Measurements from ENCODE around the gene NHLRC1.
A peak's percentile ranks its signal among the peaks of the same experiment; 100 is the strongest.

NHLRC1 gene

GRCh38 chr6:18101873-18102272 is 20.6 kb downstream of the NHLRC1 start:
- WGBS (ENCODE audit: insufficient coverage) = no CpG with 5 or more reads among the region's 2 CpGs
- ChIA-PET CTCF (interaction anchor here (2.4 kb wide), 1 partner anchor 21 kb away, joined by 8 read pairs; the partner anchor contains the start of gene NHLRC1), POLR2A (no interaction called here)
- Histone ChIP-seq H3K4me1 (ENCODE audit: control extremely low read depth in 1 of 4, control insufficient read depth in 4 of 4, insufficient read depth in 4 of 4, low read length in 3 of 4) (peaks cover 0 to 15% (median 3%) of the 10 kb centered on the region in 4 experiments), H3K27ac (ENCODE audit: insufficient read depth in 1 of 2, low read depth in 1 of 2, low read length in 2 of 2, poor library complexity in 1 of 2, severe bottlenecking in 2 of 2) (no peak overlapping the region), H3K4me3 (ENCODE audit: control insufficient read depth in 1 of 7, extremely low read depth in 1 of 7, insufficient read depth in 4 of 7, low read depth in 2 of 7, low read length in 6 of 7) (no peak overlapping the region), H3K27me3 (replicated peaks in 2 of 5; ENCODE audit: control insufficient read depth in 4 of 5, insufficient read depth in 5 of 5, low read length in 4 of 5) (no peaks in the 10 kb centered on the region), H3K9me3 (ENCODE audit: control extremely low read depth in 1 of 5, control insufficient read depth in 4 of 5, insufficient read depth in 2 of 5, low read depth in 1 of 5, low read length in 4 of 5) (peaks cover 0 to 9% (median 0%) of the 10 kb centered on the region in 5 experiments), H3K36me3 (ENCODE audit: control insufficient read depth in 4 of 4, insufficient read depth in 4 of 4, low read length in 3 of 4) (no peaks in the 10 kb centered on the region)
- DNase-seq = no peak

DNA sequence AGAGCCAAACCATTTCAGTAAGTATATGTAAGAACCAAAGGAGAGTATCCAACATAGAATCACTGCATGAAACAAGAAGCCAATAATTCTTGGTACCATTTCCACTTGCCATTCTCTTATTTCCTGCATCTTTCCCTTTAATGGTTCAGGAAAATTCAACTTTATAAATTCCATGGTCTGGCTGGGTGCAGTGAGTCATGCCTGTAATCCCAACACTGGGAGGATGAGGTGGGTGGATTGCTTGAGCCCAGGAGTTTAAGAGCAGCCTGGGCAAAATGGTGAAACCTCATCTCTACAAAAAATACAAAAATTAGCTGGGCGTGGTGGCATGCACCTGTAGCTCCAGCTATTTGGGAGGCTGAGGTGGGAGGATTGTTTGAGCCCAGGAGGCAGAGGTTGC is 21.2 kb downstream of the NHLRC1 start:
- CTCF ChIA-PET = interaction anchor here (2.4 kb wide), 1 partner anchor 21 kb away, joined by 8 read pairs; the partner anchor contains the start of gene NHLRC1
- no peaks in the 10 kb centered on the region for H3K36me3 ChIP-seq (ENCODE audit: control insufficient read depth in 4 of 4, insufficient read depth in 4 of 4, low read length in 3 of 4)
- POLR2A ChIA-PET = no interaction called here
- H3K4me3 ChIP-seq (ENCODE audit: control insufficient read depth in 1 of 7, extremely low read depth in 1 of 7, insufficient read depth in 4 of 7, low read depth in 2 of 7, low read length in 6 of 7) = no peak overlapping the region
- H3K4me1 ChIP-seq (ENCODE audit: control extremely low read depth in 1 of 4, control insufficient read depth in 4 of 4, insufficient read depth in 4 of 4, low read length in 3 of 4) = peaks cover 0 to 15% (median 3%) of the 10 kb centered on the region in 4 experiments
- H3K27ac ChIP-seq (ENCODE audit: insufficient read depth in 1 of 2, low read depth in 1 of 2, low read length in 2 of 2, poor library complexity in 1 of 2, severe bottlenecking in 2 of 2) = no peak overlapping the region
- peaks cover 0 to 9% (median 0%) of the 10 kb centered on the region in 5 experiments for H3K9me3 ChIP-seq (ENCODE audit: control extremely low read depth in 1 of 5, control insufficient read depth in 4 of 5, insufficient read depth in 2 of 5, low read depth in 1 of 5, low read length in 4 of 5)
- no peaks in the 10 kb centered on the region for H3K27me3 ChIP-seq (replicated peaks in 2 of 5; ENCODE audit: control insufficient read depth in 4 of 5, insufficient read depth in 5 of 5, low read length in 4 of 5)
- DNase-seq = no peak
- no CpG with 5 or more reads among the region's 1 CpG for WGBS (ENCODE audit: insufficient coverage)

DNA sequence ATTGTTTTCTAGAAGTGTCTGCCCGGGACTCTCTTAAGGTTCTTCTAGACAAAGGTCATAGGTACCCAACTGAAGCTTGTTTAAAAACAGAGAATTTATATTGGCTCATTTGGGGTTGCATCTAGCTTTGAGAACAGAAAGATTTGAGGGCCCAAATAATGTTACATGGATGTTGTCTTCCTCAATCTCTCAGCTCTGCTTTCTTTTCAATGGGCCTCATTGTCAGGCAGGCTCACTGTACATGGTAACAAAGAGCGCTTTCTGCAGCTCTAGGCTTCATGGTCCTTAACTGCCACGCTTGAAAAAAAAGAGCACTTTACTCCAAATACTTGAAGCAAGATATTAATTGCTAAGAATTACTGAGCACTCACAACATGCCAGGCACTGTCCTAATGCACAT is 22.2 kb downstream of the NHLRC1 start:
- Histone ChIP-seq H3K9me3 (ENCODE audit: control extremely low read depth in 1 of 5, control insufficient read depth in 4 of 5, insufficient read depth in 2 of 5, low read depth in 1 of 5, low read length in 4 of 5) (peaks cover 0 to 3% (median 0%) of the 10 kb centered on the region in 5 experiments), H3K4me1 (ENCODE audit: control extremely low read depth in 1 of 4, control insufficient read depth in 4 of 4, insufficient read depth in 4 of 4, low read length in 3 of 4) (peaks cover 0 to 15% (median 3%) of the 10 kb centered on the region in 4 experiments), H3K27me3 (replicated peaks in 2 of 5; ENCODE audit: control insufficient read depth in 4 of 5, insufficient read depth in 5 of 5, low read length in 4 of 5) (no peaks in the 10 kb centered on the region), H3K27ac (ENCODE audit: insufficient read depth in 1 of 2, low read depth in 1 of 2, low read length in 2 of 2, poor library complexity in 1 of 2, severe bottlenecking in 2 of 2) (no peak overlapping the region), H3K4me3 (ENCODE audit: control insufficient read depth in 1 of 7, extremely low read depth in 1 of 7, insufficient read depth in 4 of 7, low read depth in 2 of 7, low read length in 6 of 7) (no peak overlapping the region), H3K36me3 (ENCODE audit: control insufficient read depth in 4 of 4, insufficient read depth in 4 of 4, low read length in 3 of 4) (no peaks in the 10 kb centered on the region)
- ChIA-PET POLR2A (no interaction called here), CTCF (no interaction called here)
- 100% methylated on average over 2 of the region's 3 CpGs for WGBS (ENCODE audit: insufficient coverage)
- no peak for DNase-seq

DNA sequence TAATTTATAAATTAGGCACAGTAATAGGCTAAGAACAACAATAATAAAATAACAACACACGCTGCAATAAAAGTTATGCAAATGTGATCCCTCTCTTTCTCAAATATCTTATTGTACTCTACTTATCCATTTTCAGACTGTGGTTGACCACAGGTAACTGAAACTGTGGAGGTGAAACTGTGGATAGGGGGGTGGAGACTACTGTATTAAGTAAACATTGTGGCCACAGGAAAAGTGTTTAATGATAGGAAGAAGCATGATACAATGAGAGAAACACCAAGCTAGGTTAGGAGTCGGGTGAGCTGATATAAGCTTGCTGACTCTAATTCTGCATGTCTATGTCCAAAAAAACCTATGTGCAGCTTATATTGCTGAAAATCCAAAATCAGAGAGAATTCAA is 23.0 kb downstream of the NHLRC1 start:
- ChIA-PET CTCF (no interaction called here), POLR2A (no interaction called here)
- Histone ChIP-seq H3K4me3 (ENCODE audit: control insufficient read depth in 1 of 7, extremely low read depth in 1 of 7, insufficient read depth in 4 of 7, low read depth in 2 of 7, low read length in 6 of 7) (no peak overlapping the region), H3K27ac (ENCODE audit: insufficient read depth in 1 of 2, low read depth in 1 of 2, low read length in 2 of 2, poor library complexity in 1 of 2, severe bottlenecking in 2 of 2) (no peak overlapping the region), H3K36me3 (ENCODE audit: control insufficient read depth in 4 of 4, insufficient read depth in 4 of 4, low read length in 3 of 4) (no peaks in the 10 kb centered on the region), H3K4me1 (ENCODE audit: control extremely low read depth in 1 of 4, control insufficient read depth in 4 of 4, insufficient read depth in 4 of 4, low read length in 3 of 4) (peaks cover 0 to 15% (median 3%) of the 10 kb centered on the region in 4 experiments), H3K27me3 (replicated peaks in 2 of 5; ENCODE audit: control insufficient read depth in 4 of 5, insufficient read depth in 5 of 5, low read length in 4 of 5) (no peaks in the 10 kb centered on the region), H3K9me3 (ENCODE audit: control extremely low read depth in 1 of 5, control insufficient read depth in 4 of 5, insufficient read depth in 2 of 5, low read depth in 1 of 5, low read length in 4 of 5) (peaks cover 0 to 2% (median 0%) of the 10 kb centered on the region in 5 experiments)
- DNase-seq = peak in 2 of 3 donors; percentile 14 to 33
- WGBS (ENCODE audit: insufficient coverage) = 14% methylated on average over 1 of the region's 2 CpGs

DNA sequence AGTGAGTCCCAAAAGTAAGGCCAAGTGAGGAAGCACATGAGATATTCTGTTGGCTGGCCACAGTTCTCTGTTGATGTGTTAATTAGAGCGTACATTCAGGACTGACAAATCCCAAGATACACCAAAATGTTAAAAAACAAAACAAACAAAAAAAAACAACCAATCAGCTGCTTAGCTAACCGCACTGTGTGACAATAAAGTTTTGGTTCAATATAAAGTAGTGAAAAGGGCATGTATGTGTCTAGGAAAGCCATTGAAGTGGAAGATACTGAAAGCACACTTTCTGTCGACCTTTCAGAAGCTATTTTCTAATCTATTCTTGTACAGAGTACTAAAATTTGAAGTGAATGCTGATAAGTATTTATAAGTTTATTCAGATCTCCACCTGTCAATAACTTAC is 26.1 kb downstream of the NHLRC1 start:
- H3K36me3 ChIP-seq (ENCODE audit: control insufficient read depth in 4 of 4, insufficient read depth in 4 of 4, low read length in 3 of 4) = no peaks in the 10 kb centered on the region
- H3K27ac ChIP-seq (ENCODE audit: insufficient read depth in 1 of 2, low read depth in 1 of 2, low read length in 2 of 2, poor library complexity in 1 of 2, severe bottlenecking in 2 of 2) = no peak overlapping the region
- H3K4me3 ChIP-seq (ENCODE audit: control insufficient read depth in 1 of 7, extremely low read depth in 1 of 7, insufficient read depth in 4 of 7, low read depth in 2 of 7, low read length in 6 of 7) = no peak overlapping the region
- H3K4me1 ChIP-seq (ENCODE audit: control extremely low read depth in 1 of 4, control insufficient read depth in 4 of 4, insufficient read depth in 4 of 4, low read length in 3 of 4) = peaks cover 0 to 7% (median 2%) of the 10 kb centered on the region in 4 experiments
- no CpG with 5 or more reads among the region's 3 CpGs for WGBS (ENCODE audit: insufficient coverage)
- ChIA-PET POLR2A (no interaction called here), CTCF (no interaction called here)
- H3K27me3 ChIP-seq (replicated peaks in 2 of 5; ENCODE audit: control insufficient read depth in 4 of 5, insufficient read depth in 5 of 5, low read length in 4 of 5) = no peaks in the 10 kb centered on the region
- H3K9me3 ChIP-seq (ENCODE audit: control extremely low read depth in 1 of 5, control insufficient read depth in 4 of 5, insufficient read depth in 2 of 5, low read depth in 1 of 5, low read length in 4 of 5) = no peaks in the 10 kb centered on the region
- DNase-seq = no peak

DNA sequence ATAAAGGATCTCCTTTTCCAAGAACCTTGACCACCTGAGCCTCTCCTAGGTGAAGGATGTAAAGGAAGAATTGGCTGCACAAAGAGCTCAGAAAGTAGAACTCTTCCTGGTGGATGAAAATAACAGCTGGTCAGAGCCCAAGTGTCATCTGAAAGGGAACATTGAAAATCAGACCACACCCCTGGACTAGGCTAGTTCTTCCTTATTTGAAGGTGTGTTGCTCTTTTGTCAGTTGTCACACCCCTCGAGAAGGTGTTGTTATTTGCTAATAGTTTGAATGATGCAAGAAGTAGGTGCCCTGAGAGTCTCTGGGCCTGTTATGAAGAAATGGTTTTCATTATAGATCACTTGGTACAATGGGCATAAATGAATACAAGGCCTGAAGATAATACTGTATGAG is 31.1 kb downstream of the NHLRC1 start:
- Histone ChIP-seq H3K36me3 (ENCODE audit: control insufficient read depth in 4 of 4, insufficient read depth in 4 of 4, low read length in 3 of 4) (no peaks in the 10 kb centered on the region), H3K4me3 (ENCODE audit: control insufficient read depth in 1 of 7, extremely low read depth in 1 of 7, insufficient read depth in 4 of 7, low read depth in 2 of 7, low read length in 6 of 7) (no peak overlapping the region), H3K27me3 (replicated peaks in 2 of 5; ENCODE audit: control insufficient read depth in 4 of 5, insufficient read depth in 5 of 5, low read length in 4 of 5) (no peaks in the 10 kb centered on the region), H3K4me1 (ENCODE audit: control extremely low read depth in 1 of 4, control insufficient read depth in 4 of 4, insufficient read depth in 4 of 4, low read length in 3 of 4) (no peaks in the 10 kb centered on the region), H3K27ac (ENCODE audit: insufficient read depth in 1 of 2, low read depth in 1 of 2, low read length in 2 of 2, poor library complexity in 1 of 2, severe bottlenecking in 2 of 2) (no peak overlapping the region), H3K9me3 (ENCODE audit: control extremely low read depth in 1 of 5, control insufficient read depth in 4 of 5, insufficient read depth in 2 of 5, low read depth in 1 of 5, low read length in 4 of 5) (peaks cover 0 to 10% (median 0%) of the 10 kb centered on the region in 5 experiments)
- 91% methylated on average over 1 of the region's 1 CpG for WGBS (ENCODE audit: insufficient coverage)
- no peak for DNase-seq
- ChIA-PET POLR2A (no interaction called here), CTCF (no interaction called here)

DNA sequence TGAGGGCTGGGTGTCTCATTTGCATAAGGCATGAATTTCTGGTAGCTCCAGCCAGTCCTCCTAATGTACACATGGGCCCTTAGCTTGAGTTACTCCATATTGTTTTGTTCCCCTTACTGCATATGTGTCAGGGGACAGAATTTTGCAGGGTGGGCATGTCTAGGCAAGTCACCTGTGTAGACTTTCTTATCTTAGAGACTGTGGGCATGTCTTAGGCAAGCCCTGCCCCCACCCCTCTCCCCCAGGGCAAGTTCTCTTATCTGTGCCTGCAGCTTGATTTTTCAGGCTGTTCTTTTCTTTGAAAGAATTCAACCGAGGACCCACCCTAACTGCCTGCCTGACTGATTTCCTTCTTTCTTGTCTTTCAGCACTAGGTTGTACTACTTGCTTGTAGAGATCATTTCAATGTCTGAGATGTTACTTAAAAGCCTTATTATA is 32.1 kb downstream of the NHLRC1 start:
- peaks cover 0 to 10% (median 0%) of the 10 kb centered on the region in 5 experiments for H3K9me3 ChIP-seq (ENCODE audit: control extremely low read depth in 1 of 5, control insufficient read depth in 4 of 5, insufficient read depth in 2 of 5, low read depth in 1 of 5, low read length in 4 of 5)
- WGBS (ENCODE audit: insufficient coverage) = no CpG with 5 or more reads among the region's 1 CpG
- no peaks in the 10 kb centered on the region for H3K4me1 ChIP-seq (ENCODE audit: control extremely low read depth in 1 of 4, control insufficient read depth in 4 of 4, insufficient read depth in 4 of 4, low read length in 3 of 4)
- ChIA-PET POLR2A (interaction anchor here (0.7 kb wide), 1 partner anchor 783 kb away, joined by 3 read pairs; no protein-coding TSS in a partner anchor), CTCF (no interaction called here)
- H3K4me3 ChIP-seq (ENCODE audit: control insufficient read depth in 1 of 7, extremely low read depth in 1 of 7, insufficient read depth in 4 of 7, low read depth in 2 of 7, low read length in 6 of 7) = no peak overlapping the region
- no peaks in the 10 kb centered on the region for H3K36me3 ChIP-seq (ENCODE audit: control insufficient read depth in 4 of 4, insufficient read depth in 4 of 4, low read length in 3 of 4)
- H3K27me3 ChIP-seq (replicated peaks in 2 of 5; ENCODE audit: control insufficient read depth in 4 of 5, insufficient read depth in 5 of 5, low read length in 4 of 5) = no peaks in the 10 kb centered on the region
- peak in 2 of 3 donors; percentile 14 to 47 for DNase-seq
- H3K27ac ChIP-seq (ENCODE audit: insufficient read depth in 1 of 2, low read depth in 1 of 2, low read length in 2 of 2, poor library complexity in 1 of 2, severe bottlenecking in 2 of 2) = no peak overlapping the region

Data from common myeloid progenitor, CD34-positive (primary cell).